Measurements from ENCODE around the gene TP53TG5. TPM values are rescaled to one million over a fixed set of nuclear protein-coding genes. Genes with fewer than 3 reads are reported as not detected.
A peak's percentile ranks its signal among the peaks of the same experiment; 100 is the strongest.

TP53TG5 gene
- total and polyA plus RNA-seq, 10 of the 15 experiments (the other 5 are each of a cell fraction or from before 2014, with no cell fraction given) = 0.24 TPM; not detected in 9

DNA sequence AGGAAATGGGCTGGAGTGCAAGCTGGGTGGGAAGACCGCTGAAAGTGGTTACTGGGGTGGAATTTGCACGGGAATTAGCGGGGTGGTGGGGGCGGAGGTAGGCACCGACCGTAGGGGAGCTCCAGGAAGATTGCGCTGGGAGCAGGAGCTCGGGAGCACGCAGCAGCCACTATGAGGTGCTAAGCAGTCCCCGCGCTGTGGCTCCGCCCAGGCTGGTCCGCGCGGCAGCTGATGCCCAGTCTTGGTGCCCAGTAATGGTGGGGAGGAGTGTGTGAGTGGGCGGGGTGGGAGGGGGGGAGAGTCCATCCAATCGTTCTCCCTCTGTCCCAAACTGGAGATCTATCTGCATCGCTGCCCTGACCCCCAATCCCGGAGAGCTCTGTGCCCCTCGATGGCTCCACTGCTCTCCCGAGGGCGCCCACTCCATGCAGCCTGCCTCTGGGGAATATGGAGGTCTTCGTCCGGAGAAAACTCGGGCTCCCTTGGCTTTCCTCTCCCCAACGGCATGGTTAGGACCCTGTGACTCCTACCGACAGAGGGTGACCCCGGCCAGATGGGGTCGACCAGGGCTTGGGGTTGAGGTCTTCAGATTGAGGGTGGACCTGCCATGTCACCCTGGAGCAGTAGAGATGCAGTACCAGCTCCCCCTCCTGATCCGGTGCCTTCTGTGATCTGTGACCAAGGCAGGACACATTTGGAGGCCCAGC lies 5.3 kb downstream of the TP53TG5 start:
- peaks cover 22% of the 10 kb centered on the region for H3K4me1 ChIP-seq (ENCODE audit: control insufficient read depth, insufficient read depth, low read length)
- H4K20me1 ChIP-seq (ENCODE audit: control insufficient read depth, insufficient read depth) = no peaks in the 10 kb centered on the region
- in situ Hi-C loops (cut with MboI) (loop anchor here (5.0 kb wide), 1 partner anchor 65 kb away; no protein-coding TSS in a partner anchor), intact Hi-C loops (cut with micrococcal nuclease; ENCODE audit: unreplicated experiment) (no loop called here)
- ChIA-PET POLR2A (interaction anchor here (0.9 to 1.2 kb wide), 2 partner anchors 12 to 63 kb away, joined by 4 read pairs; no protein-coding TSS in a partner anchor), SMC1A (ENCODE audit: uncharacterized antibody, unreplicated experiment) (interaction anchor here (0.9 to 19.8 kb wide), 12 partner anchors 10 to 398 kb away, joined by 3 to 440 read pairs (median 7); partner anchors contain the start of genes SYS1 and WFDC10A), RAD21 (ENCODE audit: unreplicated experiment) (interaction anchor here (1.0 to 17.6 kb wide), 12 partner anchors 9 to 92 kb away, joined by 4 to 394 read pairs (median 8); partner anchors contain the start of genes PIGT and SYS1), CTCF (interaction anchor here (1.0 to 19.4 kb wide), 22 partner anchors 11 to 463 kb away, joined by 3 to 685 read pairs (median 9); partner anchors contain the start of genes PABPC1L, PIGT and SYS1)
- ATAC-seq (no peak), FAIRE-seq (no peak), DNase-seq (ENCODE audit: low read depth, low spot score) (no peak)
- no peak overlapping the region for H3K9ac ChIP-seq (ENCODE audit: control insufficient read depth, insufficient read depth, low read length)
- 83% methylated on average over 24 of the region's 30 CpGs for WGBS (ENCODE audit: insufficient coverage, insufficient replicate concordance, low lambda C conversion rate, missing lambda C conversion rate)
- no peaks in the 10 kb centered on the region for H3K79me2 ChIP-seq (ENCODE audit: control insufficient read depth, insufficient read depth, low read length)
- no peak overlapping the region for H3K27ac ChIP-seq (ENCODE audit: control insufficient read depth, insufficient read depth)
- no peak overlapping the region for H2AFZ ChIP-seq (ENCODE audit: control insufficient read depth, low read depth, low read length)
- BruUV-seq (replicated peaks) = no TSS peak
- no peaks in the 10 kb centered on the region for H3K27me3 ChIP-seq (replicated peaks in 1 of 2; ENCODE audit: control insufficient read depth in 2 of 2, insufficient read depth in 2 of 2, low read length in 1 of 2)
- peak overlapping the region; percentile 89; the same call in 1 of the 2 replicates for H3K4me2 ChIP-seq (ENCODE audit: control insufficient read depth, insufficient read depth)
- H3K9me3 ChIP-seq (replicated peaks; ENCODE audit: control insufficient read depth, insufficient read depth, low read length) = no peaks in the 10 kb centered on the region
- H3K36me3 ChIP-seq (ENCODE audit: control insufficient read depth in 2 of 2, insufficient read depth in 2 of 2, low read length in 1 of 2) = no peaks in the 10 kb centered on the region
- H3K4me3 ChIP-seq = no peak overlapping the region
- TF ChIP-seq, protein P1, sequence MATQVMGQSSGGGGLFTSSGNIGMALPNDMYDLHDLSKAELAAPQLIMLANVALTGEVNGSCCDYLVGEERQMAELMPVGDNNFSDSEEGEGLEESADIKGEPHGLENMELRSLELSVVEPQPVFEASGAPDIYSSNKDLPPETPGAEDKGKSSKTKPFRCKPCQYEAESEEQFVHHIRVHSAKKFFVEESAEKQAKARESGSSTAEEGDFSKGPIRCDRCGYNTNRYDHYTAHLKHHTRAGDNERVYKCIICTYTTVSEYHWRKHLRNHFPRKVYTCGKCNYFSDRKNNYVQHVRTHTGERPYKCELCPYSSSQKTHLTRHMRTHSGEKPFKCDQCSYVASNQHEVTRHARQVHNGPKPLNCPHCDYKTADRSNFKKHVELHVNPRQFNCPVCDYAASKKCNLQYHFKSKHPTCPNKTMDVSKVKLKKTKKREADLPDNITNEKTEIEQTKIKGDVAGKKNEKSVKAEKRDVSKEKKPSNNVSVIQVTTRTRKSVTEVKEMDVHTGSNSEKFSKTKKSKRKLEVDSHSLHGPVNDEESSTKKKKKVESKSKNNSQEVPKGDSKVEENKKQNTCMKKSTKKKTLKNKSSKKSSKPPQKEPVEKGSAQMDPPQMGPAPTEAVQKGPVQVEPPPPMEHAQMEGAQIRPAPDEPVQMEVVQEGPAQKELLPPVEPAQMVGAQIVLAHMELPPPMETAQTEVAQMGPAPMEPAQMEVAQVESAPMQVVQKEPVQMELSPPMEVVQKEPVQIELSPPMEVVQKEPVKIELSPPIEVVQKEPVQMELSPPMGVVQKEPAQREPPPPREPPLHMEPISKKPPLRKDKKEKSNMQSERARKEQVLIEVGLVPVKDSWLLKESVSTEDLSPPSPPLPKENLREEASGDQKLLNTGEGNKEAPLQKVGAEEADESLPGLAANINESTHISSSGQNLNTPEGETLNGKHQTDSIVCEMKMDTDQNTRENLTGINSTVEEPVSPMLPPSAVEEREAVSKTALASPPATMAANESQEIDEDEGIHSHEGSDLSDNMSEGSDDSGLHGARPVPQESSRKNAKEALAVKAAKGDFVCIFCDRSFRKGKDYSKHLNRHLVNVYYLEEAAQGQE (IDR thresholded peaks at IDR 0.05; ENCODE audit: low read depth, low read length) = no peak
- TF ChIP-seq, protein P2, sequence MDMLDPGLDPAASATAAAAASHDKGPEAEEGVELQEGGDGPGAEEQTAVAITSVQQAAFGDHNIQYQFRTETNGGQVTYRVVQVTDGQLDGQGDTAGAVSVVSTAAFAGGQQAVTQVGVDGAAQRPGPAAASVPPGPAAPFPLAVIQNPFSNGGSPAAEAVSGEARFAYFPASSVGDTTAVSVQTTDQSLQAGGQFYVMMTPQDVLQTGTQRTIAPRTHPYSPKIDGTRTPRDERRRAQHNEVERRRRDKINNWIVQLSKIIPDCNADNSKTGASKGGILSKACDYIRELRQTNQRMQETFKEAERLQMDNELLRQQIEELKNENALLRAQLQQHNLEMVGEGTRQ (IDR thresholded peaks at IDR 0.05; ENCODE audit: borderline replicate concordance, low read depth, low read length) = no peak
- TF ChIP-seq GABPA (IDR thresholded peaks at IDR 0.05; ENCODE audit: low read depth) (no peak), CBX5 (IDR thresholded peaks at IDR 0.05; ENCODE audit: low read depth) (no peak), YBX1 (IDR thresholded peaks at IDR 0.05) (no peak), TCF3 (IDR thresholded peaks at IDR 0.05; ENCODE audit: borderline replicate concordance, insufficient read depth, low read depth, low read length) (no peak), YY1 (IDR thresholded peaks at IDR 0.05; ENCODE audit: low read depth, low read length) (no peak), CBFB (IDR thresholded peaks at IDR 0.05; ENCODE audit: low read depth) (no peak)
- TF ChIP-seq, protein P3, sequence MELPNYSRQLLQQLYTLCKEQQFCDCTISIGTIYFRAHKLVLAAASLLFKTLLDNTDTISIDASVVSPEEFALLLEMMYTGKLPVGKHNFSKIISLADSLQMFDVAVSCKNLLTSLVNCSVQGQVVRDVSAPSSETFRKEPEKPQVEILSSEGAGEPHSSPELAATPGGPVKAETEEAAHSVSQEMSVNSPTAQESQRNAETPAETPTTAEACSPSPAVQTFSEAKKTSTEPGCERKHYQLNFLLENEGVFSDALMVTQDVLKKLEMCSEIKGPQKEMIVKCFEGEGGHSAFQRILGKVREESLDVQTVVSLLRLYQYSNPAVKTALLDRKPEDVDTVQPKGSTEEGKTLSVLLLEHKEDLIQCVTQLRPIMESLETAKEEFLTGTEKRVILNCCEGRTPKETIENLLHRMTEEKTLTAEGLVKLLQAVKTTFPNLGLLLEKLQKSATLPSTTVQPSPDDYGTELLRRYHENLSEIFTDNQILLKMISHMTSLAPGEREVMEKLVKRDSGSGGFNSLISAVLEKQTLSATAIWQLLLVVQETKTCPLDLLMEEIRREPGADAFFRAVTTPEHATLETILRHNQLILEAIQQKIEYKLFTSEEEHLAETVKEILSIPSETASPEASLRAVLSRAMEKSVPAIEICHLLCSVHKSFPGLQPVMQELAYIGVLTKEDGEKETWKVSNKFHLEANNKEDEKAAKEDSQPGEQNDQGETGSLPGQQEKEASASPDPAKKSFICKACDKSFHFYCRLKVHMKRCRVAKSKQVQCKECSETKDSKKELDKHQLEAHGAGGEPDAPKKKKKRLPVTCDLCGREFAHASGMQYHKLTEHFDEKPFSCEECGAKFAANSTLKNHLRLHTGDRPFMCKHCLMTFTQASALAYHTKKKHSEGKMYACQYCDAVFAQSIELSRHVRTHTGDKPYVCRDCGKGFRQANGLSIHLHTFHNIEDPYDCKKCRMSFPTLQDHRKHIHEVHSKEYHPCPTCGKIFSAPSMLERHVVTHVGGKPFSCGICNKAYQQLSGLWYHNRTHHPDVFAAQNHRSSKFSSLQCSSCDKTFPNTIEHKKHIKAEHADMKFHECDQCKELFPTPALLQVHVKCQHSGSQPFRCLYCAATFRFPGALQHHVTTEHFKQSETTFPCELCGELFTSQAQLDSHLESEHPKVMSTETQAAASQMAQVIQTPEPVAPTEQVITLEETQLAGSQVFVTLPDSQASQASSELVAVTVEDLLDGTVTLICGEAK (IDR thresholded peaks at IDR 0.05; ENCODE audit: borderline replicate concordance) = no peak

Measured in GM12878 (cell line).